ENCODE results near the gene GNAI3. TPM values are rescaled to one million over a fixed set of nuclear protein-coding genes. Genes with fewer than 3 reads are reported as not detected.

The GNAI3 gene
- total and polyA plus RNA-seq, 10 of the 15 experiments (the other 5 are each of a cell fraction or from before 2014, with no cell fraction given), result 5.9 to 13.8 (median 8.0) TPM

GRCh38 chr1:109630898-109631512 is 82.6 kb downstream of the GNAI3 start:
- DNase-seq (ENCODE audit: low read depth, low spot score) (no peak), ATAC-seq (no peak), FAIRE-seq (no peak)
- Histone ChIP-seq H3K27me3 (replicated peaks in 1 of 2; ENCODE audit: control insufficient read depth in 2 of 2, insufficient read depth in 2 of 2, low read length in 1 of 2) (no peaks in the 10 kb centered on the region), H3K9ac (ENCODE audit: control insufficient read depth, insufficient read depth, low read length) (no peak overlapping the region), H3K4me2 (ENCODE audit: control insufficient read depth, insufficient read depth) (no peak overlapping the region), H4K20me1 (ENCODE audit: control insufficient read depth, insufficient read depth) (no peaks in the 10 kb centered on the region), H3K27ac (ENCODE audit: control insufficient read depth, insufficient read depth) (no peak overlapping the region), H3K9me3 (replicated peaks; ENCODE audit: control insufficient read depth, insufficient read depth, low read length) (no peaks in the 10 kb centered on the region), H2AFZ (ENCODE audit: control insufficient read depth, low read depth, low read length) (no peak overlapping the region), H3K4me1 (ENCODE audit: control insufficient read depth, insufficient read depth, low read length) (peaks cover 14% of the 10 kb centered on the region), H3K79me2 (ENCODE audit: control insufficient read depth, insufficient read depth, low read length) (no peaks in the 10 kb centered on the region), H3K36me3 (ENCODE audit: control insufficient read depth in 2 of 2, insufficient read depth in 2 of 2, low read length in 1 of 2) (peaks cover 8 to 29% of the 10 kb centered on the region in 2 experiments; a peak in 3 of 4 replicates), H3K4me3 (no peak overlapping the region)
- ChIA-PET SMC1A (ENCODE audit: uncharacterized antibody, unreplicated experiment) (interaction anchor here (1.0 to 5.4 kb wide), 5 partner anchors 9 to 85 kb away, joined by 3 to 36 read pairs (median 4); partner anchors contain the start of gene GNAI3), RAD21 (ENCODE audit: unreplicated experiment) (interaction anchor here (0.6 to 4.3 kb wide), 8 partner anchors 9 to 354 kb away, joined by 3 to 59 read pairs (median 4); partner anchors contain the start of genes AHCYL1 and GNAI3), CTCF (interaction anchor here (0.6 to 6.3 kb wide), 16 partner anchors 9 to 1840 kb away, joined by 3 to 75 read pairs (median 6); partner anchors contain the start of genes AHCYL1, AMPD2, GNAI3 and GNAT2), POLR2A (interaction anchor here (1.7 kb wide), 1 partner anchor 85 kb away, joined by 6 read pairs; no protein-coding TSS in a partner anchor)
- over 99% methylated on average over 14 of the region's 14 CpGs for WGBS (ENCODE audit: insufficient coverage, insufficient replicate concordance, low lambda C conversion rate, missing lambda C conversion rate)
- BruUV-seq (replicated peaks), result no TSS peak
- TF ChIP-seq NFYB (IDR thresholded peaks at IDR 0.05; ENCODE audit: insufficient read depth, low read depth, low read length), result no peak
- TF ChIP-seq CTCF (IDR thresholded peaks at IDR 0.05 in 2 of 3, conservative IDR thresholded peaks at IDR 0.05 in 1 of 3; ENCODE audit: control insufficient read depth in 2 of 3, extremely low read depth in 1 of 3, insufficient read depth in 1 of 3, low read depth in 3 of 3, low read length in 3 of 3), result 0 out of 6 replicates have a peak, but pooled peaks of 1 of the 3 experiments have one; percentile 1
- intact Hi-C loops (cut with micrococcal nuclease; ENCODE audit: unreplicated experiment) (no loop called here), in situ Hi-C loops (cut with MboI) (no loop called here)
